Left ventricle myocardium superior (tissue), 1 donor: ENCODE data around the gene GNAO1. TPM values are rescaled to one million over a fixed set of nuclear protein-coding genes. Genes with fewer than 3 reads are reported as not detected.

Experiments
- ATAC-seq: fragments of 200-7000 bp; cut with Tn5 transposase; one replicate; pipeline ENCODE4 v1.9.1; 2020; ENCODE audit warnings: mild to moderate bottlenecking, moderate library complexity
- DNase-seq: peaks from one replicate; pipeline ENCODE4 v3.0.0-alpha.2; 2020
- intact Hi-C: fragments of 100-400 bp; cut with micrococcal nuclease; formaldehyde crosslinking; loops from one replicate; pipeline ENCODE4 v1.11.0; 2022
- long read RNA-seq: library from polyadenylated mRNA; unstranded; transcript quantifications from one replicate; pipeline ENCODE4 v2.0.0, GENCODE V29; 2021
- total RNA-seq: library from RNA; stranded (reverse); fragmentation: NEBNext Ultra II Directional; extraction: Animal tissue kit (Norgen Biotek cat#: 25700); gene quantifications from one replicate; pipeline ENCODE4 v1.2.1, GENCODE V29; 2021
- donor health status: DM: no; HTN: yes; CAD: no; lungs with severe emphysema.

GNAO1 gene
- total RNA-seq, result 23.6 TPM
- long read RNA-seq, partial matches to known transcripts, result 3 of 6 reads
- long read RNA-seq, other reads (novel, unspliced or antisense), result 1 of 6 reads

- DNase-seq, result peak; percentile 90
- intact Hi-C loops, result loop anchor here (10.0 kb wide), 1 partner anchor 146 kb away; no protein-coding TSS in a partner anchor
- ATAC-seq, result peak; percentile 86
These were observed at the start of gene GNAO1 for GRCh38 chr16:56191156-56191815. Gene GNAO1, plus strand, starts transcription at chr16:56191489. Its CDS starts 747 bp downstream, at chr16:56192236.

GRCh38 chr16:56143666-56144065 is 47.6 kb upstream of the GNAO1 start:
- DNase-seq, result no peak
- ATAC-seq, result no peak
- intact Hi-C loops, result no loop called here

GRCh38 chr16:56145369-56145768 is 45.9 kb upstream of the GNAO1 start:
- intact Hi-C loops, result no loop called here
- ATAC-seq, result no peak
- no peak for DNase-seq

- no peak for DNase-seq
- ATAC-seq, result no peak
- intact Hi-C loops, result no loop called here
These were observed 39.7 kb upstream of the GNAO1 start for GRCh38 chr16:56151621-56152020.

- intact Hi-C loops, result no loop called here
- ATAC-seq, result peak; percentile 52
- DNase-seq, result no peak
These were observed 29.6 kb upstream of the GNAO1 start for GRCh38 chr16:56161658-56162057.

GRCh38 chr16:56163089-56163488 is 28.2 kb upstream of the GNAO1 start:
- DNase-seq, result no peak
- ATAC-seq, result peak; percentile 99
- intact Hi-C loops, result no loop called here

- intact Hi-C loops, result no loop called here
- ATAC-seq (no peak), DNase-seq (no peak)
These were observed 27.4 kb upstream of the GNAO1 start for GRCh38 chr16:56163938-56164337.

- DNase-seq (no peak), ATAC-seq (no peak)
- intact Hi-C loops, result no loop called here
These were observed 26.7 kb upstream of the GNAO1 start for GRCh38 chr16:56164636-56165035.

- DNase-seq (no peak), ATAC-seq (no peak)
- intact Hi-C loops, result no loop called here
These were observed 16.9 kb upstream of the GNAO1 start for GRCh38 chr16:56174411-56174810.

GRCh38 chr16:56181401-56181800 is 9.9 kb upstream of the GNAO1 start:
- intact Hi-C loops, result no loop called here
- ATAC-seq (no peak), DNase-seq (no peak)

- no peak for ATAC-seq
- DNase-seq, result no peak
- intact Hi-C loops, result no loop called here
These were observed 8.0 kb upstream of the GNAO1 start for GRCh38 chr16:56183266-56183665.

GRCh38 chr16:56190048-56190676 is 1.1 kb upstream of the GNAO1 start:
- DNase-seq, result no peak
- intact Hi-C loops, result loop anchor here (10.0 kb wide), 1 partner anchor 145 kb away; no protein-coding TSS in a partner anchor

GRCh38 chr16:56190677-56191155 is 573 bp upstream of the GNAO1 start:
- intact Hi-C loops, result loop anchor here (10.0 kb wide), 1 partner anchor 146 kb away; no protein-coding TSS in a partner anchor
- DNase-seq (peak; percentile 48), ATAC-seq (peak; percentile 11)

More at GRCh38 chr16:56190048-56190676, 1.1 kb upstream of the GNAO1 start:
- no peak for ATAC-seq

- DNase-seq, result peak; percentile 43
- intact Hi-C loops, result loop anchor here (10.0 kb wide), 1 partner anchor 147 kb away; no protein-coding TSS in a partner anchor
- no peak for ATAC-seq
These were observed 746 bp downstream of the GNAO1 start for GRCh38 chr16:56191835-56192634.

GRCh38 chr16:56192635-56192945 is 1.3 kb downstream of the GNAO1 start:
- DNase-seq, result no peak
- intact Hi-C loops, result loop anchor here (10.0 kb wide), 1 partner anchor 148 kb away; no protein-coding TSS in a partner anchor
- ATAC-seq, result no peak

- intact Hi-C loops, result loop anchor here (10.0 kb wide), 1 partner anchor 148 kb away; no protein-coding TSS in a partner anchor
- ATAC-seq (no peak), DNase-seq (no peak)
These were observed 2.0 kb downstream of the GNAO1 start for GRCh38 chr16:56192986-56193945.

- intact Hi-C loops, result loop anchor here (10.0 kb wide), 1 partner anchor 149 kb away; no protein-coding TSS in a partner anchor
- DNase-seq (peak; percentile 93), ATAC-seq (peak; percentile 79)
These were observed 2.9 kb downstream of the GNAO1 start for GRCh38 chr16:56193951-56194726.

- intact Hi-C loops, result loop anchor here (10.0 kb wide), 1 partner anchor 150 kb away; no protein-coding TSS in a partner anchor
These were observed 3.9 kb downstream of the GNAO1 start for GRCh38 chr16:56195151-56195550.

More at GRCh38 chr16:56195151-56195550, 3.9 kb downstream of the GNAO1 start:
- ATAC-seq, result no peak
- no peak for DNase-seq
